ENCODE results near the gene DIP2C.

DNA sequence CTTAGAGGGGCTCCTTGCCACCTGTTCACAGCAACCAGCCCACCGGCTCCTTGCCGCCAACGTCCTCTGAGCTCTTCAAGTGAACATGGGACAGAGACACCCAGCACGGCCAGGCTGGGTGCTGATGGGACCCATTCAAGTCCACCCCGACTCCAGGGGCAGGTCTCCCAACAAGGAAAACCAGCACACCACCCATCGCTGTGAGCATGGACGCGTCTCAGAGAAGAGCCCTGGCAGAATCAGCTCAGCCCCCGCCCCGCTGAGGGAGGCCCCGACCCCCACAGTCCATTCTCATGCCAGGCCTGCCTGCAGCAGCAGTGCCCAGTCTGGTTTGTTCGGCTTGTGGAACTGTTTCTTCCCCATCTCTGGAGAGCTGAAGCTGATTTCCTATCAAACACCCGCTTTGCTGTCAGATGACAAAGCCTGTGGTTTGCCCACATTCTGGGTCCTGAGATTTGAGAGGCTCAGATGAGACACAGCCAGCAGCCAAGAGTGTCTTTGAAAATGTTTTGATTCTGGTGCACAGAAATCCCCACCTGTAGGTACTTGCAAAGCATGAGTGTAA lies 337.6 kb downstream of the DIP2C start:
- TF ChIP-seq, protein P1, sequence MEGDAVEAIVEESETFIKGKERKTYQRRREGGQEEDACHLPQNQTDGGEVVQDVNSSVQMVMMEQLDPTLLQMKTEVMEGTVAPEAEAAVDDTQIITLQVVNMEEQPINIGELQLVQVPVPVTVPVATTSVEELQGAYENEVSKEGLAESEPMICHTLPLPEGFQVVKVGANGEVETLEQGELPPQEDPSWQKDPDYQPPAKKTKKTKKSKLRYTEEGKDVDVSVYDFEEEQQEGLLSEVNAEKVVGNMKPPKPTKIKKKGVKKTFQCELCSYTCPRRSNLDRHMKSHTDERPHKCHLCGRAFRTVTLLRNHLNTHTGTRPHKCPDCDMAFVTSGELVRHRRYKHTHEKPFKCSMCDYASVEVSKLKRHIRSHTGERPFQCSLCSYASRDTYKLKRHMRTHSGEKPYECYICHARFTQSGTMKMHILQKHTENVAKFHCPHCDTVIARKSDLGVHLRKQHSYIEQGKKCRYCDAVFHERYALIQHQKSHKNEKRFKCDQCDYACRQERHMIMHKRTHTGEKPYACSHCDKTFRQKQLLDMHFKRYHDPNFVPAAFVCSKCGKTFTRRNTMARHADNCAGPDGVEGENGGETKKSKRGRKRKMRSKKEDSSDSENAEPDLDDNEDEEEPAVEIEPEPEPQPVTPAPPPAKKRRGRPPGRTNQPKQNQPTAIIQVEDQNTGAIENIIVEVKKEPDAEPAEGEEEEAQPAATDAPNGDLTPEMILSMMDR (IDR thresholded peaks at IDR 0.05): no peak
- no peak for TF ChIP-seq POLR2A (IDR thresholded peaks at IDR 0.05)
- TF ChIP-seq POLR2AphosphoS5 (IDR thresholded peaks at IDR 0.05): no peak

Data from prostate gland (tissue), 2 donors.